HG03066 (cell line): Measurements from ENCODE around the gene MAP3K5.
"Not testable (repeated sequence)": the region's sequence is repeated elsewhere in the genome, so short reads cannot be mapped to it uniquely, and the experiment has no call there.

Experiments used
- ATAC-seq: cut with Tn5 transposase; IDR thresholded peaks from one replicate; pipeline ENCODE4 v1.9.1; 2021; ENCODE audit warnings: low read depth; ENCODE audit not compliant: unreplicated experiment

Gene MAP3K5

DNA sequence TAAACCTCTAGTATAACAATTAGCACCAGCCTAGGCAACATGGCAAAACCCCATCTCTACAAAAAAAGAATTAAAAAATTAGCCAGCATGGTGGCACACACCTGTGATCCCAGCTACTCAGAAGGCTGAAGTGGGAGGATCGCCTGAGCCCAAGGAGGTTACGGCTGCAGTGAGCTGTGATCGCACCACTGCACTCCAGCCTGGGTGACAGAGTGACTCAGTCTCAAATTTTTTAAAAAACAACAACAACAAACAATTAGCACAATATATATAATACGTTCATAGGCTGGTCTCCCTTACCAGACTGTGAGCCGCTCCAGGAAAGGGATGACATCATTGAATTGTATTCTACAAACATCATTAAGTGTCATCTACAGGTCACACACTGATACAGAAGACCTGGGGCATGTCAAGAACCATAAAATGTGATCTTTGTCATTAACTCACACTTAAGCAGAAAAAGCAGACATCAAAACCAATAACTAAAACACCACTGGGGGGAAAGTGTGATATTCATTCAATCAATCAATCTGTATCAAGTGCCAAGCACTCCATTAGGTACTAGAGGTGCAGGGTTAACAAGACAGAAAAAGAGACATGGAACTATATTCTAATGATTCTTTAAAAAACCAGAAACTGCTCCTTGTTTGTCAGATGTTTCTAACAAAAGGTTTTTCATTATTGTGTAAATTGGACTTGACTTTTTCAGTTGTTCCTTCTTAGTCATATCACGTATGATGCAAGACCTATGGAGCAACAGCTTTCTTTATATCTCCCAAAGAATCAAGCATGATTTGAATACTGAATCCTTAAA, 17.8 kb downstream of the MAP3K5 start:
- no peak for ATAC-seq

DNA sequence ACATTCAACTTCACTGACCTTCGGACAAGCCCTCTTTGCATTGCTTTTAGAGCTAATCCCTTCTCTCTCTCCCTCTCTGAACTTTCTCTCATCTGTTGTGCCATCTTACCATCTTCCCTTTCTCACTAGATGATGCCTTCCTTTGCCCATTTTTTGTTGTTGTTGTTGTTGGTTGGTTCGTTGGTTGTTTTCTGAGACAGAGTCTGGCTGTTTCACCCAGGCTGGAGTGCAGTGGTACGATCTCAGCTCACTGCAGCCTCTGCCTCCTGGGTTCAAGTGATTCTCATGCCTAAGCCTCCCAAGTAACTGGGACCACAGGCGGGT, 18.8 kb downstream of the MAP3K5 start:
- no peak for ATAC-seq

DNA sequence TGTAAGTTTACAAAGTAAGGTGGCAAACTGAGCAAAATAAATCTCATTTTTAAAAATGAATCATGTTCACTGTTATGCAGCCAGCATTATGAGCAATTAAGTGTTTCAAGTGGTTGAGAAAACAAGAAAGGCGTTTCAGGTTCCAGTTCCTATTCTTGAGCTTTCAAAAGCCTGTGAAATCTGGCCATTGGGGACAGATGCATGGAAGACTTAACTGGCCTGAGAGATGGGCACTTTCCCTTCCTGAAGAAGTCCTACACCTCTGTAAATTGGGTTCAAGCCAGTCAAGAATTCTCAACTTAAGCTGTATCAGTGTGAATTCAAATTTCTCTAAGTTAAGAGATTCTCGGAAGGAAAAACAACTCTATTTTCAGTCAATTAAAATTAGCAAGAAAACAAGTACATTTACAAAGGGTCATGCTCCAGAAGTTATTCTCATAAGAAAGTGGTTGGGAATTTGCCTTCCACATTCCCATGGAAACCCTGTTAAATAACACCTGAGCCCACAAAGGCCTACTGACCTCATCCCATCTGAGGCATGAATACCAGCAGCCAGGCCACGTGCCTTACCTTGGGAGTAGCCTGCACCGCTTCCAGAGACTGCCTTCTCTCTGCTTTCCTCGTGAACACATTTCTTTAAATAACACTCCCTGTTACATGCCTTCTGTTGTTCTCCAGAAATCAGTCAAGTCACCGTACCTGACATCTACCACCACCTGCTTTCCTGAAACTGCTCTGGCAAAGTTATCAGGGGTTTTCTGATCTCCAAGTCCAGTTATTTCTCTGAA, 19.4 kb downstream of the MAP3K5 start:
- ATAC-seq = peak; percentile 71

DNA sequence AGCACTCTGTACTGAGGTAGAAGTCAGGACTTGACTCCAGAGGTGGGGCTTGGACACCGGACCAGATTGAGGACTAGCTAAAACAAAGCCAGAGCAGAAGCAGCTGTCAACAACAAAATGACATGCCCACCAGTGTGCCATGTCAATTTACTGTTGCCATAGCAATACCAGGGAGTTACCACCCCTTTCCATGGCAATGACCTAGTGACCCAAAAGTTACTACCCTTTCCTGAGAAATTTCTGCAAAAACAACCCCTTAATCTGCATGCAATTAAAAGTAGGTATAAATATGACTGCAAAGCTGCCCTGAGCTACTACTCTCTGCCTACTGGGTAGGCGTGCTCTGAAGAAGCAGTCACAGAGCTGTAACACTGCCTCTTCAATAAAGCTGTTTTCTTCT, 21.0 kb downstream of the MAP3K5 start:
- no peak for ATAC-seq

DNA sequence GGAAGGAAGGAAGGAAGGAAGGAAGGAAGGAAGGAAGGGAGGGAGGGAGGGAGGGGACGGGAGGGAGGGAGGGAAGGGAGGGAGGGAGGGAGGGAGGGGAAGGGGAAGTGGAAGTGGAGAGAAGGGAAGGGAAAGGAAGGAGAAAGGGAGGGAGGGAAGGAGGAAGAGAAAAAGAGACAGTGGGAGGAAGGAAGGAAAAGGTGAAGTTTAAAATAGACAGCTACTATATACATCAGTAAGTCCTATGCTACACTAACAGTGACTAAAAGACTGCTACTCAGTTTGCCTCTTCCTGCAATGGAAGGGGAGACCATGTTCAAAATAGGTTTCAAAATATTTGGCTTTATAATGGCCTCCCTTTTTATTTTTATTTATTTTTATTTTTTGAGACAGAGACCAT, 22.5 kb downstream of the MAP3K5 start:
- ATAC-seq = no peak

DNA sequence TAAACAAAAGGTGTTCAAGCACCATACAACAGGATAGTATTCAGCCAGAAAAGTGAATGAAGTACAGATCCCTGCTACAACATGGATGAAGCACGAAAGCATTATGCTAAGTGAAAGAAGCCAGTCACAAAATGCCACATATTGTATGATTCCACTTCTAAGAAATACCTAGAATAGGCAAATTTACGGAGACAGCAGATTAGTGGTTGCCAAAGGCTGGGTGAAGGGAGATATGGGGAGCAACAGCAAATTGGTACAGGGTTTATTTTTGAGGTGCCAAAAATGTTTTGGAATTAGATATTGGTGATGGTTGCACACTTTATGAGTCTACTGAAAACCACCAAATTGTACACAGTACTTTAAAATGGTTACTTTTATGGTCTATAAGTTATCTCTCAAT, 23.2 kb downstream of the MAP3K5 start:
- ATAC-seq = no peak

DNA sequence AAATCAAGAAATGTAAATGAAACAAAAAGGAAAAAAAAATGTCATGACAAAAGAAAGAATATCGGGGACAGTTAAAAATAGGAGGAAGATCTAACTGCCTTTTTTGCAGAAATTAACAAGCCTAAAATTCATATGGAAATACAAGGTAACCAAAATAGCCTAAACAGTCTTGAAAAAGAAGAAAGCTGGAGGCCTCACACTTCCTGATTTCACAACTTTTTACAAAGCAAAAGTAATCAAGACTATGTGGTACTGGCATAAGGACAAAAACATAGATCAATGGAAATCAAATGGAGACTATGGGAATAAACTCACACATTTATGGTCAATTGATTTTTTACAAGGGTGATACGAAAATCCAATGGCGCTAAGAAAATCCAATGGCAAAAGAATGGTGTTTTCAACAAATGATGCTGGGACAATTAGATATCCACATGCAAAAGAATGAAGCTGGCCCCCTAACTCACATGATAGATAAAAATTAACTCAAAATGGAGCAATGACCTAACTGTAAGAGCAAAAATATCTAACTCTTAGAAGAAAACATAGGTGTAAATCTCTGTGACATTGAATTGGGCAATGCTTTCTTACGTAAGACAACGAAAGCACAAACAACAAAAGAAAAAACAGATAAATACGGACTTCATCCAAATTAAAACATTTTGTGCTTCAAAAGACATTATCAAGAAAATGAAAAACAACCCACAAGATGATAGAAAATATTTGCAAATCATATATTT, 24.5 kb downstream of the MAP3K5 start:
- no peak for ATAC-seq

DNA sequence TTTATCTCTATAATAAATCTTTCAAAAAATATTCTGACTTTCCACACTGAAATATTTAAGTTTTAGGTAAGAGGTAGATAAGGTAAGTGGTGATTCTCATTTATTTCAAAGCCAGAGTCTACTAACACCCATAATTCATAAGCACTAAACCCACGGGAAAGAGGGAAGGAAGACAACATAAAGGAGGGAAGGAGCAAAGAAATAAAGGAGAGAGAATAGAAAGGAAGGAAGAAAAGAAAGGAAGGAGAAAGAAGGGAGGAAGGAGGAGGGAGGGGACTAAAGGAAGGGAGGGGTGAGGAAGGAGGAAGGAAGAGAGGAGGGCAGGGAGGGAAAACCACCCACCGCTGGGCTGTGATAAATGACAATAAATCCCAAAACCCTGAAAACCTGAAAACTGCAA, 25.2 kb downstream of the MAP3K5 start:
- ATAC-seq = no peak

DNA sequence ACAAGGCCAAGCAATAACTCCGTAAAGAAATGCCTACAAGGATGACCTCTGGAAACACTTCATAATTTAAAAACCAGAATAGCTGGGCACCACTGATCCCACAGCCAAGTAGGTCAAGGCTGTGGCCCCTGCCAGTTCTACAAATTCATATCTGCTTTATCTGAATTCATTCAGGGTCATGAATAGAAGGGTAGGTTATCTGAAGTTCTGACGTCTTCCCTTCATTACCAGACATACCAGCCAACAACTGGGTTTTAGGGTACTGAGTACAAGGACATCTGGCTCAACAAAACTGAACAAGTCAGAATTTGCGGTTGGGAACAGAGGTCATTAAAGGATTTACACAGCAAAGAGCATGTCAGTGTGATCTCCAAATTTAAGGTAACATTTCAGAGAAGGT, 26.0 kb downstream of the MAP3K5 start:
- ATAC-seq = no peak

DNA sequence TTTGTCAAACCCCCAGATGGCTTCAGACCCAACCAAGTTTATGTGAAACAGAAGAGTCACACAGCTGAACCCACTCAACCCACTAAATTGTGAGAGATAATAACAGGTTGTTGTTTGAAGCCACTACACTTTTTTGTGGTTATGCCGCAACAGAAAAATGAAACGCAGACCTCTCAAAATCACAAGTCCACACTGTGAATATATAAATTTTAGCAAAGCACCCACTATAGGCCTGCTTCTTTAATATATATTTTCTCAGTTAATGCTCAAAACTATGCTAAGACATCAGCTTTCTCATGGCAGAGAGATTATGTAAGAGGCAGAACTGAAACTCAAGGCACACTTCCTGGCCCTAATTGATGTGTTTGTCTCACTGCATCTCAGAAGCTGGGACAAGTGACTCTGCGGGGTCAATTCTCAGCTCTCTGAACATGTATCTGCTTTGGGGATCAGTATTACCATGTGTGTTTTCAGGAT, 27.7 kb downstream of the MAP3K5 start:
- peak; percentile 31 for ATAC-seq

DNA sequence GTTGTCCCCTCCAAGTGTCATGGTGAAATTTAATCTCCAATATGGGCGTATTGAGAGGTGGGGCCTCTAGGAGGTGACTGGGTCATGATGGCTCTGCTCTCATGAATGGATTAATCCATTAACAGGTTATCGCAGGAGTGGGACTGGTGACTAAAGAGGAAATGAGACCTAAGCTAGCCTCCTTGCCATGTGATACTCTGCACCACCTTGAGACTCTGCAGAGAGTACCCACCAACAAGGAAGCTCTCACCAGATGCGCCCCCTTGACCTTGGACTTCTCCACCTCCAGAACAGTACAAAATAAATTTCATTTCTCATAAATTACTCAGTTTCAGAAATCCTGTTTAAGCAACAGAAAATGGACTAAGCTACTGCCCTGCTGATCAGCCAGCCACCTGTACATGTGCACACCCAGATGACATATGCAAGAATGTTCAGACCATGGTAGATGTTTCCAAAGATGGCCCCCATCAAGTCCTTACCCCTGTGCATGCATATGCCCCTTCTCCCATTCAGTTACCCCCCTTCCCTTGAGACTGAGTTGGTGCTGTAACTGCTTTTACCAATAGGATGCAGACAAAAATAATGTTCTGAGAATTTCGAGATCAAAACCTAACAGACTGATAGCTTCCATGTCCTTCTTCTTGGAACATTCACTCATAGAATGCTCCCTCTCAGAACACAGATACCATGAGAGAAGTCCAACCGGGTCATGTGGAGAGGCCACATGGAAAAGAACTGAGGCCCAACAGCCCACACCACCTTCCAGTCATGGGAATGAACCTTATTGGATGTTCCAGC, 28.4 kb downstream of the MAP3K5 start:
- no peak for ATAC-seq

DNA sequence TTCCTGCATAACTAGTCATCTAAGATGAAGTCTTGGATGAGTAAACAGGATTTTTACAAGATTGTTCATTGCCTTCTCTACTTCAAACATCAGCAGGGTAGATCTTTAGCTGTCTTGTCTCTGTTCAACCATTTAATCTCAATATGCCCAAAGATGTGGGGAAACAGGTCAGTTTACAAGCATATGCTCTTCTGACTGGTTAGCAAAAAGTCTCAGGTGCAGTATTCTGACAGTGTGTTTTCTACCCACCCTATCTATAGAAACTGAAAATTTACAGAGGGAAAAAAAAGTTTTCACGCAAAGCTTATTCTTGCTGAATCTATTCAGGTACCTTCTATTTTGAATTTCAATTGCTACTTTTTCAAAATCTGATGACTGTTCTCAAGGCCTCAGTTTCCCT, 29.0 kb downstream of the MAP3K5 start:
- ATAC-seq = peak; percentile 34

DNA sequence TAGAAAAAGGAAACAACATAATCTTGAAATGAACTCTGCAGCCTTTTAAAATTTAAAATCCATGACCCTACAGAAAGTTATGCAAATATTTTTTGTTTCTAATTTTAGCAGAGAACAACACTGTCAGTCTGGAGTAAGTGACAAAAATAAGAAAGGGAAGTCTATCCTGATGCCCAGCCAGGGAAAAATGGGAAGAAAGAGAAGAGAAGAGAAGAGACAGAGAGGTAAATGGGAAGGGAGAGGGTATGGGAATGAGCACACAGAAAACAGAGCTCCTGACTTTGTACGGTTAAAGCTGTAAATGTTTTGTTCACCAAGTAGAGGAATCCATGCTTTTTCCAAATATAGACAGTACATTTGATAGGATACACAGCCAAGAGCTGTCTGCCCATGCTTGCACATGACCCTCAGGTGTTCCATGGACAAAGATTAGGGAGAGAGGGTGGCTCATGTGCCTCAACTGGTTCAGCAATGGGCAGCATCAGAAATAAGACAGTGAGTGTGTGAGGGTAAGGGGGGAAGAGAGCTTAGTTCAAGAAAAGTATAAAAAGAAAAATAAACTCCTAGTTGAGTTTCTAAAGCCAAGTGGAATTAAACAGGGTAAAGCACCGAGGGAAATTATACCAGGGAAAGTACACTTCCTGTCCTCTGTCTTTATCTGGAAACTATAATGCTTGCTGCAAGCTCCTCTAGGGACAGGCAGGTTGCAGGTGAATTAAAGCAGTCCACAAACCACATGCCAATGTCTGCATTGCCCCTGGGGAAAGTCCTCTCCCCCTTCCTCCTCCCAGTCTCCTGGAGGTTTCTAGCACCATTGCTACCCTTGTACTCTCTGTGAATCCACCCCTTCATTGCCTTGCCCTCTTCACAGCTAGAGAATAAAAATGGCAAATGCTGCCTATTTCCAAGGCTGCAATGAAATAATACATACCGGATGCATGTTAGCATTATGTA, 30.0 kb downstream of the MAP3K5 start:
- no peak for ATAC-seq

DNA sequence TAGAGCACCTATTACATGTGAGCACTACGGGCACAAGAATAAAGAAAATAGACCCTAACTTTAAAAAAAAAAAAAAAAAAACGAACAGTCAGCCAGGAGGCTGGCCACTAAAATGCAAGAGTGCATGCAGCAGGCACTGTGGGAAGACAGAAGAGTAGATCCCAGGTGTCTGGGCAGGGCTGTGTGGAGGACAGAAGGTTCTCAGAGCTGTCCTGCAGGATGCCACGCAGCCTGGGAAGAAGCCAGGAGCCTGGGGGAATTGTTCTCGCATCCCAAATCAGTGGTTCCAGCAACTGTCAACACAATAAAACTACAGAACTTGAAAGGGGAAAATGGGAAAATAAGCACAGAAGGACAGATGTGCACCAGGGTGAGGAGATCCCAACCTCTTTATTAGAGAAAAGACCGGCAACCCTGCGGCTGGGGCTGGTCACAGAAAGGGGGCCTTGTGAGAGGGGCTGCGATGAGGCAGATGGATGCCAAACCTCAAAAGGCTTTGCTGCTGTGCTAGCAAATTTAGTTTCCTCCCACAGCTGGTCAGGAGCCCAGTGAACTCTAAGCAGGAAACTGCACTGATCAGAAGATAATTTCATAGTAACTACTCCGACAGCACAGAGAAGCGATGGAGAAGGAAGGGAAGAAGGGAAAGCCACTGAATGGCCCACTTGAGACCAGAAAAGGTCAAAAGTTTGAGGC, 30.9 kb downstream of the MAP3K5 start:
- no peak for ATAC-seq

DNA sequence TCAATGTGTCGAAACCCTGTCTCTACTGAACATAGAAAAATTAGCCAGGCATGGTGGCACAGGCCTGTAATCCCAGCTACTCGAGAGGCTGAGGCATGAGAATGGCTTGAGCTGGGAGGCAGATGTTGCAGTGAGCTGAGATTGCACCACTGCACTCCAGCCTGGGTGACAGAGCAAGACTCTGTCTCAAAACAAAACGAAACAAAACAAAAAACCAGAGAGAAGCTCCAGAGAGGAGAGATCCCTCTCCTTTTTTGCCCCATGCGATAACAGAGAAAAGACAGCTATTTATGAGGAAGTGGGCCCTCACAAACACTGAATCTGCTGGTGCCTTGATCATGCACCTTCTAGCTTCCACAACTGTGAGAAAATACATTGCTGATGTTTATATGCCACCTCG, 31.5 kb downstream of the MAP3K5 start:
- ATAC-seq = not testable (repeated sequence)

DNA sequence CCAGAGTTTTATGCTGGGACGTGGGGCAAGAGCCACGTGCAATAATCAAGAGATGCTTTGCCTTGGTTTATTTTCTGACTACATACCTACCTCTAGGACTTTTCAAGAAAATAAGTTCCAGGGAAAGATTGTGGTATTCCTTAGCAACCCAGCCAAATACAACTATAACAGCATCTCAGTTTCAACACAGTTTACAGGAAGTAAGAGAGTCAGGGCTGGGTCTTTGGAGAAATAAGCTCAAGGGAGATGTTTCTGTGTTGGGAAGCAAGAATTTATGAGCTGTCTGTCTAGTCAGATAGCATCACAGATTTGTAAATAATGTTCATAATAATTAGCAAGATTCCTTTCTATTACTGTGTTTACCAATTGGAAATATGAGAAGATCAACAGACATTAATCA, 35.1 kb downstream of the MAP3K5 start:
- no peak for ATAC-seq

DNA sequence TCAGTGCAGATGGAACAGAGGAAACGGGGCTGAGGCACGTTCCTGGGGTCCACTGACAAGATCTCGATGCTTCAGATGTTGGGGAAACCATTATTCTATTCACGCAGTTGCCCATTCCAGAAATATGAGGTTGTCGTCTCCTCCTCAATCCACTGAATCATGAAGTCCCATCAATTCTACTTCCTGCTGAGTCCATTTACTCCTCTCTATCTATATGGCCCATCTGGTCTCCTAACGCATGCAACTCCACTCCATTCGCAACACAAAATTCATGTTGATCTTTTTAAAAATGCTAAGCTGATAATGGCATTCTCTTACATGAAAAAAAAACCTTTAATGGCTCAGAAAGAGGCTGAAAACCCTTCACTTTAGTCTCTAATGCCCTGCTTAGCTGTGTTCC, 37.5 kb downstream of the MAP3K5 start:
- ATAC-seq = no peak

DNA sequence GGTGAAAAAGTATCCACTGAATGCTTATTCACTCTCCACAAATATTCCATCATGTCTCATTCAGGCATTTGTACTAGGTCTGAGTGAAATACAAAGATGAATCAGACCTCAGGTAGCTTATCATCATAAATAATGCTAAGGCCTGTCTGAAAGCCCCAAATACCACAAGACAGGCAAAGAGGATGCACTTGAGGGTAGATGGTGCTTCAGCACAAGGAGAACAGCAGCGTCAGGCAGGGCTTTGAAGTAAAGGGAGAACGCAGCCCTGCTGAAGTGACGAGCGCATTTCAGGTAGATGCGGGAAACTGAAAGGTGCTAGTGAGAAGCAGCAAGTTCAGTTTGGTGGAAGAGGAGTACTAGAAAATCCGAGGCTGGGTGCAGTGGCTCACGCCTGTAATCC, 38.7 kb downstream of the MAP3K5 start:
- ATAC-seq = no peak

DNA sequence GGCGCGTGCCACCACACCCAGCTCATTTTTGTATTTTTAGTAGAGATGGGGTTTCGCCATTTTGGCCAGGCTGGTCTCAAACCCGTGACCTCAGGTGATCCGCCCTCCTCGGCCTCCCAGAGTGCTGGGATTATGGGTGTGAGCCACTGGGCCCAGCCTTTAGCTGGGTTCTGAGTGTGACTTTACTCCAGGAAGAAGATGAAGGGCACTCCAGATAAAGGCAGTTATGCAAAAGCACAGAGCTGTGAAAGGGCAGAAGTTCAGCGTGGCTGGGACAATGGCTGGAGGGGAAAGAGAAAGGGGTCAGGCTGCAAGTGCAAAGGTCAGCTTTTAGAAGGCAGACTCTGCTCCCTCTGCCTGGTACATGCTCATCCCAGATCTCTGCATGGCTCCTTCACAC, 39.7 kb downstream of the MAP3K5 start:
- no peak for ATAC-seq
